GM19397 (cell line): ENCODE measurements around the gene SIGLEC15.

ENCODE experiments used
- ATAC-seq: cut with Tn5 transposase; IDR thresholded peaks from one replicate; pipeline ENCODE4 v1.9.1; 2021; ENCODE audit warnings: mild to moderate bottlenecking, moderate library complexity; ENCODE audit not compliant: unreplicated experiment

SIGLEC15 gene

DNA sequence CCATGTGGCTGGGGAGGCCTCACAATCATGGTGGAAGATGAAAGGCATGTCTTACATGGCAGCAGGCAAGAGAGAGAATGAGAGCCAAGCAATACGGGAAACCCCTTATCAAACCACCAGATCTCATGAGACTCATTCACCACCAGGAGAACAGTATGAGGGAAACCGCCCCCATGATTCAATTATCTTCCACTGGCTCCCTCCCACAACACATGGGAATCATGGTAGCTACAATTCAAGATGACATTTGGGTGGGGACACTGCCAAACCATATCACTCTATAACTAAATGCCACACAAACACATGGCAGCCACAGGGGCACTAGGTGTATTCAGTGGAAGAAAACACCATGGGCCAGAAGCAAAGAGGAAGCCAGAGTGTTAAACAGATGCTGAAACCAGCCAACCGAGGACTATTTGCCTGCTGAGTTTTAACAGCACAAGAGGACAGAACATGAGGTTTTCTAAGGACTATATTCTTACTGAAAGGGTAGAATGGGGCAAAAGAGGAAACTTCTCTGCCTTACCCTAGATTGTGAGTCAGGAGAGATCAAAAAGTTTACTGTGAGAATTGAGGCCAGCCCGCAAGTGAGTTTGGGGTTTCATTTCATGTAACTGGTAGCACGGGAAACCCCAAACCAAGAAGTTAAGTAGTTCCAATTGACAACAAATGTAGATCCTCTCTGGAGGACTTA lies 49.2 kb downstream of the SIGLEC15 start:
- ATAC-seq = peak; percentile 92

DNA sequence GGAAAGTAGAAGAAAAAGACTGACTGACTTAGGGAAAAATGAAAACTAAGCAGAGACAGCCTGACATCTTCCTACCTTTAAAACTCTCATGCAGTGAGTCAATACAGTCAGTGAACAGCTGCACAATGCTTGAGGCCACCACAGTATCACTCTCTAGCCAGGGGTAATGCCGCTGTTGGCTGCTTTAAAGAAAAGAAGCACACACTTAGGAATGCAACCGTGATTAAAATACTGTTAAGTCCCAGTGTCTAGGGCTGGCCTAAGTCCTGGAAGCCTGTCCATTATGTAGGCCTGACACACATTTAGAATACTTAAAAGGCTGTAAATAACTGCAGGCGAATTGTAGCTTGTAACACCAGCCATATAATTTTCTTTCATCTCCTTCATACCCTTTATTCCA lies 50.7 kb downstream of the SIGLEC15 start:
- no peak for ATAC-seq

DNA sequence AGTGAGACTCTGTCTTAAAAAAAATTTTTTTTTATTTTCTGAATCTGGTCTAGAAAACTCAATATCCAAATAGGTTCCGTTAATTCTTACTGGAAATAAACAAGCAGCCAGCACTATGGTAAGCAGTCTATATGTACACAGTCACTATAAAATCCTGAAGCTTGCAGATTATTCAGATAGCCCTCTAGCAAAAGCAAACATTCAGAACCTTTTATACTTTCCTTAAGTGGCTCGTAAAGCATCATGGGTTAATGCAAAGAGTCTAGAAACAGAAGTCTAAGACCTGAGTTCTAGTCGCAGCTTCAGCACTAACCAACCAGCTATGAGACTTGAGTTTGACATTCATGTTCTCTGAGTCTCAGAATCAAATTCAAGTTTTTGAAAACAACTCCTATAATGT lies 51.9 kb downstream of the SIGLEC15 start:
- ATAC-seq = no peak

DNA sequence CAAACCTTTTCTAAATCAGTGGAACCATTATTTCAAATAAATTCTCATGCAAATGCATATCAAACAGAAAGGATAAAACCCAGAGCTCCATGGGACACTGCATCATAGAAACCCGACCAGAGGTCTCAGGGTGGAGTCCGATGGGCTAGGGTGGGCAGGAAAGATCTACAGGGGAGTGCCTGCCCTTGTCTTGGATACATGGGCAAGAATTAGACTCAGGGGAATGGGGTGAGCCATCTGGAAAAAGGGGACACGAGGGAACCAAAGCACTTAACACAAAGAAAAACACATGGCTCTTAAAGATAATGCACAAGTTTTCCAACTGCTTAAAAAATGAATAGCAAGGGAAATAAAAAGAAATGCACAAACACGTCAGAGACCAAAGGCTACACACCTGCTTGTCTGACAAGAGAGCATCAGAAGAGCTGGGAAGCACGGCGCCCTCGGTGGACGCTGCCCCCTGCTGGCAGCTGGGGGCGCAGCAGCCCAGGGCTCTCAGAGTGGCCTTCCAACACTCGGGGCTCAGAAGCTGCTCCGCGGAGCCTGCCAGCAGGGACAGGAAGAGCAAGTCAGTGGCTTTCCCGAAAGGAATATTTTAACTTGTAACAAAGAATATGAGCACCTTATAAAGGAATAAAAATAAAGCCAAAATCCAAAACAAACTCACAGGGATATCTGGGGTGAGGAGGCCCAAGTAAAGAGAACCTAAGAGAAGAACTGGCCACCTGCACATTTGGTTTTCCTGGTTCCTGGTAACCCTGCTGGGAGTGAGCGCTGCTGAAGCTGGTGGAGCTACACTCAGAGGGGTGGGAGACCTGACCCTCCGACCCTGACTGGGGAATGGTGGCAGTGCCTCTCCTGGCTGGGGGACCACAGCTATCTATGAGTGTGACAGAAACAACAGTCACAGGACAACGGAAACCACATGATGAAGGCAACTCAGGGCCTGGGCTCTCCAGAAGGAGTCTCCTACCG lies 54.5 kb downstream of the SIGLEC15 start:
- peak; percentile 89 for ATAC-seq

DNA sequence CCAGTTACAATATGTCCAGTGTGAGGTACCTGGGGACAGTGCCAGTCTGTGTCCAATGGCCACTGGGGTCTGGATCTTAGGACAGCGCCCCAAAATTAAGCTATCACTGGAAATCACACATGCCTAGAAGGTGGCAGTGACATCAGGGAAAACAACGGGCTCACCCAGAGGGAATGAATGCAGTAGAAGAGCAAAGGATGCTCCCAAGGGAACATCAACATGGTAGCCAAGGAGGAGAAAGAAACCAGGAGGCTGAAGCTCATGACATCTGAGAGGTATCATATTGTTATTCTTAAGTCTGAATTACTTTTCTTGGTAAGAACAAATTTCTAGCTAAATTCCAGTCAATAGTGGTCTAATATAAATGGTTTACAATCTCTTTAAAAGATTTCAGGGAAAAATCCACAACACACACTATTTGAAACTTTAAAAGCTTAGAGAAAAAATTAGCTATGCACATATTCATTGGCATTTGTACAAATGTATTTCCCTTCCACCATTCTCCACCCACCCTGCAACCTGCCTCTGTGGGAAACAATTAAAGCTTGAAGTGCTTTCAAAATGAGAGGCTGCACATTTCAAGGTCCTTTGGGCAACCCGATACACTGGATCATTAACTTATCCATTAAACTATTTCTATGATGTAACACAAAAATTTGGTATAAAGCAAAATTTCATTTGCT lies 55.5 kb downstream of the SIGLEC15 start:
- ATAC-seq = no peak

DNA sequence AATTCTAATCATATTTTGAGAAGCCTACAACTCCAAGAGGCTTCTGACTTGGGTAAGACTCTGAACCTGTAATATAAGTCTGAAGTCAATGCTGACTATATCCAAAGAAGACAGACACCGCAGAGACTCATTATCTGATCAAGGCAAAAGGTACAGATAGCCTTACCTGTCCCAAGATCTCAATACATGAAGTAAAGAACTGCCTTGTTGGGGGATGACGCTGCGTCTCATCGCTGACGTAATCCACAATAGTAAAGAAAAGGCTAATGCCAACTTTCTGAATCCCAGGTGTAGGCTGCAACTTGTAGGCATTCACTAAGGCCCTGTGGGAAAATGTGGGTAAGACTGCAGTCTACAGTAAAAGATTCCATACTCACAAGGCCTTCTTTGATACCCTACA lies 62.1 kb downstream of the SIGLEC15 start:
- no peak for ATAC-seq

DNA sequence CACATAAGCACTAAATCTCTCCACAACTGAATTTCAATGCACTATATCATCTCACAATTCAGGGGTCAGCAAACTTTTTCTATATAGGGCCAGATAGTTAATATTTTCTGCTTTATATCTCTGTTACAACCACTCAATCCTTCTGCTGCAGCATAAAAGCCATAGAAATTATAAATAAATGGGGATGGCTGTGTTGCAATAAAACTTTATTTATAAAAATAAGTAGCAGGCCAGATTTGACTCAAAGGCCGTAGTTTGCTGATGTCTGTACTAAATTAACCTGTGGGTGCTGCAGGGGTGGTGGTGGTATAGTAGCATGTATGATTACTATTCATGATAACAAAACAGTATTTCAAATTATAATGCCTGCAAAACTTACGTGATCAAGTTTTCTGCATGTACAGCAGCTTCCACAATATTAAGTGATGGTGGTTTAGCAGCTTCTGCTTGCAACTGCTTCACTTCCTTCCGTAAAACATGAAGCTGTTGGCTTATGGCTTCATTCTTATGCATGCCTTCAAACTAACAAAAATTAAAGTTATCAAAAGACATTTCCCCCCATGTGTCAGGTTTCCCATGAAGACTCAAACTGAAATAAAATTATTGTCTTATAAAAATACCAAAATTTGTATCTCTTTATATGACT lies 64.1 kb downstream of the SIGLEC15 start:
- no peak for ATAC-seq

DNA sequence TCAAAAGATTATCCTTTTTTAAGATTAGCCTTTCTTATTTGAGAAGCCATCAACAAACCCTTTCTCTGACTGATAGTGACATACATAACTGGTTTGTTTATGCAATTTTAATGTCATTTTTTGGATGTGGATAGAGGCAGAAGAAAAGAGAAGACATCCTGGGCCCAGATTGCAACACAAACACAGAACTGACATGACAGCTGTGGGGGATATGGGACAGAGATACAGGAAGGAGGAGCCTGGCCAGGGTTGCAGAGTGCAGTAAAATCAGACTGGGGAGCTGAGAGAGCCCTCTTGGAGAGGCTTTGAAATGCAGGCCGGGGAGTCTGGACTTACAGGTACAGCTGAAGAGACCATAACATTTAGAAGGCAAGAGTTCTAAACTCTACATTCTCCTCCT lies 65.1 kb downstream of the SIGLEC15 start:
- no peak for ATAC-seq

DNA sequence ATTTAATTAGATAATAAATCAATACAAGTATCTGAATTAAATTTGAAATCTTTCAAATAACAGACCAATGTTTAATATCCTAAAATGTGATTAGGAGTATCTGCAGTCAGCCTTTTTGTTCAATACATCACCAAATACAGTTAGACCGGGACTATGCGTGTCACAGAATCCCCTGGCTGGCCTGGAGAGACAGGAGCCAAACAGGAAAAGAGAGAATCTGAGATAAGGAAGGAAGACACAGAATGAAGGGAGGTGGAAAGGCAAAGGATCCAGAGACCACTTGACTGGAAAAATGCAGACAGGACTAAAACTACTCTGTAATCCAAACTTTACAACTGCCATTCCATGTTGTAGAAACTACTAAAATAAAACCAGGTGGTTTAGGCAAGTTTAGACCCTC lies 66.3 kb downstream of the SIGLEC15 start:
- no peak for ATAC-seq
